NCI-H1436 (cell line): Measurements from ENCODE around the gene ADGRG1.
"Not testable (repeated sequence)": the region's sequence is repeated elsewhere in the genome, so short reads cannot be mapped to it uniquely, and the experiment has no call there.

Experiments
- DNase-seq: peaks from one replicate; lab custom pipeline; 2025; lab: John Stamatoyannopoulos, UW

The ADGRG1 gene

DNA sequence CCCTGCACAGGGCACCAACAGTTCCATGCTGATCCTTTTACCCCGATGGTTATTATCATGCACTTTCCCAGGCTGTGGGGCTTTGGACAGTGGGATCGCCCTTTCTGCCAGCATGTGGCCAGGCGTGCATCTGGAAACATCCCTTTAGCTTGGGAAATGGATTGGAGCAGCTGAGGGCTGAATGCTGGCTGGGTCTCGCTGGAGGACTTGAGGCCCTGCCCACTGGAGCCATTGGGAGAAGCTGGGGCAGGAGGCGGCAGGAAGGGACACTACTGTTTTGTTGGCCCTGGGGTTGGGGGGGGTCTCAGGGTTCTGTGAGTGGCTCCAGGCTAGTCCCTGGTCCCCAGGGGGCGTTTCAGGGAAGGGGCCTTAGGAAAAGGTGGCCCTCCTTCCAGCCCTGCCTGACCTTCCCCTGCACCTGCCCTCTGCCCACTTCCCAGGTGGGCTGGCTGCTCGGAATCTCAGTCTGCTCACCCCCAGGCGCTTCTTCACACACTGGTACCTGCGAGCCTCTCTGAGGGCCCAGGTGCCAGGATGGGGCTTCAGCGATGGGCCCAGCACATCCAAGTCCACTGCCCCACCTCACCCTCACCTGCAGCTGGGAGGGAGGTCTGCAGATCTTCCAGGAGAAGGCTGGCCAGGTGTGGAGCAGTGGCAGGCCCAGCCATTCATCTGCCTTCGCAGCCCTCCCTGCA lies 38.1 kb downstream of the ADGRG1 start:
- no peak for DNase-seq

DNA sequence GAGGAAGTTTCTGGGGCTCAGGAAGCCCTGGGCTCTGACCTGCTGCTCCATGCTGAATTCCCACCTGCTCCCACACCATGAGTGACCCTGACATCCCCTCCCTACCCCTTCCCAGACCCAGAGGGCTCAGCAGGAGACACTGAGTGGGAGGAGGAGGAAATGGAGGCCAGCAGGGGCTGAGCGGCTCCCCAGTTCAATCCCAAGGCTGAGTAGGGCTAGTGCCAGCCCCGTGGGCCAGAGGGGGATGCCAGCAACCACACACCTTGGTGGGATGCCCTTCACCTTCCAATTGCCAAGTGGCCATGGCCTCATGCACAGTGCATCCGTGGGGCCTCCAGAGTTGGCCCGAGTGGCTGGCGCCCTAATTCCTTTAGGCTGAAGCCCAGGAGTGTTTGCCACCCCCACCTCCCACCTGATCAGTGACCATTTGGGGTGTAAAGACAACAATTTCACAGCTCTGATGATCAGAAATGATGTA lies 38.7 kb downstream of the ADGRG1 start:
- DNase-seq, result no peak

DNA sequence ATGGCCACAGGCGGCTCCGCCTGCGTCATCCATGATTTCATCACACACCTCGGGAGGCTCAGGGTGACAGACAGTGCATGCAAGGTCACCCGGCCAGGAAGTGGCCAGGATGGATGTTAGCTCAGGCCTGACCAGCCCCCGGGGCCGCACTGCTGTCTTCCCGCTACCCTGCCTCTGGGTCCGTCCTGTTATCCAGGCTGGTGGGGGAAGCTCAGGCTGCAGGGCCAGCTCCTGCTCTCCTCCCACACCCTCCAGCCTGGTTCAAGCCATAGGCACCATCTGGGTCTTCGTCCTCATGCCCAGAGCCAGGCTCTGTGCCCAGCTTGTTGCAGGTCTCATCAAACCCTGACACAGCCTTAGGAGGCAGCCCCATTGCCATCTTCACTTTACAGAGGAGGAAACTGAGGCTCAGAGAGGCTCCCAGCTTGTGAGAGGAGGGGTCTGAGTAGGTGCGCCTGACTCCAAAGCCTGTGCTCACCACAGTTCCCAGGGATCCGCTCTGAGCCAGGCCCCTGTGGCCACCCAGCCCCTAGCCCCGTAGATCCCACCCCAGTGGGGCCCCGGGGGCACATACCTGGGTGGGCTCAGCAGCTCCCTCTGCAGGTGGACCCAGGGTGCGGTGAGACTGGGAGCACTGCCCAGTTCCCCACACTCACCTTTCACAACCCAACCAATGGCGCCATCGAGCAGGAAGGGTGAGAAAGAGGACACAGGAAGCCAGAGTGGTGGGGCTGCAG lies 39.3 kb downstream of the ADGRG1 start:
- DNase-seq, result no peak

- no peak for DNase-seq
These were observed 39.8 kb downstream of the ADGRG1 start, which contains the start of gene ADGRG3 for GRCh38 chr16:57668263-57668571. Gene ADGRG3 (plus strand): TSS chr16:57668306. CDS start chr16:57668348, 42 bp downstream.

GRCh38 chr16:57668630-57669475 lies 40.4 kb downstream of the ADGRG1 start:
- DNase-seq, result no peak

- no peak for DNase-seq
These were observed 41.2 kb downstream of the ADGRG1 start for GRCh38 chr16:57669476-57670162.

DNA sequence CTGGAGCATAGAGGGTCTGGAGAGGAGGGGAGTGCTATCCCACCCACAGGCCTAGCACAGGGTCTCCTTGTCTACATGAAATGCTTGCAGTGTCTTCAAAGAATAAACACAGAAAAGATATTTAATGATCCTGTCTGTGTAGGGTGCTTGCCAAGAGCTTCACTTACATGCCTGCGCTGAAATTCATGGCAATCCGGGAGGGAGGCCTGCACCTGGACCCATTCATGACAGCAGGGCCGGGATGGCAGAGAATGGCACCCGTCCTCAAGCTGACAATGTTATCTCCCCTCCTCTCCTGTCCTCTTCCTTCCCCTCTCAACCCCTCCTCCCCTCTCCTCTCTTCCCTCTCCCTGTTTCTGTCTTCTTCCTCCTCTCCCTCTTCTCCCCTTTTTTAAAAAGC lies 41.8 kb downstream of the ADGRG1 start:
- DNase-seq, result no peak

- DNase-seq, result not testable (repeated sequence)
These were observed 43.0 kb downstream of the ADGRG1 start for GRCh38 chr16:57671451-57671850.

GRCh38 chr16:57672416-57672815 lies 44.0 kb downstream of the ADGRG1 start:
- no peak for DNase-seq

DNA sequence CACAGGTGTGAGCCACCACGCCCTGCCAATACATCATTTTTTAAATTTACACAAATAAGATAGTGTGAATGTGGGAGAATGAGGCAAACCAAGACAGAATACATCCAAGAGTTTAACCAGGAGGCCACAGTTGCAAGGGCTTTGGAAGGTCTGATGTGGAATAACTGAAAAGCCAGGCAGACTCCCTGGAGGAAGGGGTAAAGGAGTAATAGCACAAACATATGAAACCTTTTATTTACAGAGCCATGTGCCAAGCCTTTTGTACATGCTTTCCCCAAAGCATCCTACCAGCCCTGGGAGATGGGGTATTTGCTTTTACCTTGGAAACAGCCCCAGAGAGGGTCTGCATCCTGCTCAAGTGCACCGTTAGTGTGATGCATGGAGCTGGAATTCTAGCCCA lies 44.4 kb downstream of the ADGRG1 start:
- no peak for DNase-seq

DNA sequence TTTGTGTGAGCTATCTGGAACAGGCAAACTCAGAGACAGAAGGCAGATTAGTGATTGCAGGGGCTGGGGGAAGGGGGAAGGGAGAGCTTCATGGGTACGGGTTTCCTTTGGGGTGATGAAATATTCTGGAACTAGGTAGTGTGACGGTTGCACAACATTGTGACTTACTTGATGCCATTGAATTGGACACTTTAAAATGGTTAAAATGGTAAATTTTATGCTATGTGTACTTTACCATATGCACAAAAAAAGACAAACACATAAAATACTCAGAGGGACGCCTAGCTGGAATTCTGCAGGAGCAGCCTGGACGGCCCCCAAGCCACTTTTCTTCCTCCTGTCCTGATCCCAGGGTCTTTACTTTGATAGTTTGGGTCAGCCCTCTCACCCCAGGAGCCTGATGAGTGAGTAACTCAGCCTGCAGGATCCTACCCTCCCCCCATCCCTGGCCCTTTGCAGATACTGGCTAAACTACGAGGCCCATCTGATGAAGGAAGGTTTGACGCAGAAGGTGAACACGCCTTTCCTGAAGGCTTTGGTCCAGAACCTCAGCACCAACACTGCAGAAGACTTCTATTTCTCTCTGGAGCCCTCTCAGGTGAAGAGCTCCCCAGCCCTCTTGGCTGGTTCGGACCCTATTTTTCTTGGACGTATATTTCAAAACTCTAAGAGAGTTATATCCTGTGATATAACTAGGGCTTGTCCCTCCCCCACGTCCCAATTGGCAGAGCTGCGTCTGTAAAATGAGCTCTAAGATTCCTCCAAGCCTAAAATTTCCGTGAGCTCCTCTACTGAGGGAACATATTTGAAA lies 47.5 kb downstream of the ADGRG1 start:
- no peak for DNase-seq

DNA sequence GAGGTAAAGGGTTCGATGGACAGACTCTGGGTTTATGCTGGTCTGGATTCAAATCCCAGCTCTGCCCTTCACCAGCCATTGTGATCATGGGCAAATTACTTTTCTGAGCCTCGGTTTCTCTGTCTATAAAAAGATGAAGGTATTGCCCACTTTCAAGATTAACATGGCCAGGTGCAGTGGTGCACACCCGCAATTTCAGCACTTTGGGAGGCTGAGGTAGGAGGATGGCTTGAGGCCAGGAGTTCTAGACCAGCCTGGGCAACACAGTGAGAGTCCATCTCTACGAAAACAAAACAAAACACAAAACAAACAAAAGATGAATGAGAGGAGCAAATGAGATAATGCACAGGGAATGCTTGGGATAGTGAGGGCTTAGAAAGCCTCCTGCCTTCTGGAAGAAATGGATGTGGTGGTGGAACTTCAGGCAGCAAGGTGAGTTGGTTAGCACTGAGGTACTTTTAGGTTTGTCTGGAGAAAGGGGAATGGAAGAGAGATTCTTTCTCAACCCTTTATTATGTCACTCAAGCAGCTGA lies 48.2 kb downstream of the ADGRG1 start:
- DNase-seq, result no peak

GRCh38 chr16:57677622-57678369 lies 49.4 kb downstream of the ADGRG1 start:
- DNase-seq, result no peak

DNA sequence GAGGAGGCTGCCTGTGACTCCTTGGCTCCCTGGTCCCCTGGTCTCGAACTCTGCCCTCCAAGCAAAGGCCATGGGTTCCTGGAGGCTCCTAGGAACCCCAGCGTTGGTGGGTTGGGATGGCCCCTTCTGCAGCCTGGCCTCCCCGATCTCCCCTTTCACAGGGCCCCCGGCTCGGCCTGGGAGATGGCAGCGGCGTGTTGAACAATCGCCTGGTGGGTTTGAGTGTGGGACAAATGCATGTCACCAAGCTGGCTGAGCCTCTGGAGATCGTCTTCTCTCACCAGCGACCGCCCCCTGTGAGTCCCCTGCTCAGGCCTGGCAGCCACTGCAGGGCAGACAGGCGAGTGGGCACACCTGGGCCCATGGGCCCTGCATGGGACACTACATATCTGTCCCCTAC lies 50.6 kb downstream of the ADGRG1 start:
- no peak for DNase-seq

- no peak for DNase-seq
These were observed 51.5 kb downstream of the ADGRG1 start for GRCh38 chr16:57679767-57680482.

DNA sequence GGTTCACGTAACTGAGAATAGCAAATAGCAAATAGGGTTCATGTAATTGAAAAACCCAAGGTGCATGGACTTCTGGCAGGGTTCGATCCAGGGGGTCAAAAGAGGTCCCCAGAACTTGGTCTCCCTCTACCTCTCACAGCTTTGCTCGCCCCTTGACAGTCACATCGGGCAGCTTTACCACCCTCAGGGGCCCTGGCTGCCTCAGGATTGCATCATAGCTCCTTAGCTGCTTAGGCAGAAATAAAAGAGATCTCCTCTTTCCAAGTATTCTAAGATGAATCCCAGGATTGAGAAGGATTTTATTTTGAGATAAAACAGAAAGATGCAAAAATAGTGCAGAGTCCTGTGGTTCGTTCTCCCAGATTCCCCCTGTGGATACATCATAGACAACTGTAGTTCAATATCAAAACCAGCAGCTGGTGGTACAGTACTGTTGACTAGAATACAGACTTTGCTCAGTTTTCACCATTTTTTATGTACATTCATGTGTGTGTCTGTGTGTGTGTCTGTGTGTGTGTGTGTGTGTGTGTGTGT lies 52.5 kb downstream of the ADGRG1 start:
- DNase-seq, result no peak

- no peak for DNase-seq
These were observed 53.7 kb downstream of the ADGRG1 start for GRCh38 chr16:57681950-57682728.

GRCh38 chr16:57682809-57683635 lies 54.6 kb downstream of the ADGRG1 start:
- no peak for DNase-seq
